Smooth muscle cell (in vitro differentiated cells): ENCODE measurements around the gene KRT78. TPM values are rescaled to one million over a fixed set of nuclear protein-coding genes. Genes with fewer than 3 reads are reported as not detected.

Experiments used
- DNase-seq: peaks from one replicate; lab custom pipeline; 2025; ENCODE audit not compliant: unreplicated experiment; lab: John Stamatoyannopoulos, UW
- H2AFZ ChIP-seq: fragments of 200-600 bp; sonication (generic); 2 replicates; pipeline ENCODE4 v1.6.0; 2016; ENCODE audit warnings: antibody characterized with exemption, low read depth, mild to moderate bottlenecking
- H3F3A ChIP-seq: fragments of 200-600 bp; sonication (generic); 2 replicates; pipeline ENCODE4 v1.6.0; 2017; ENCODE audit warnings: antibody characterized with exemption, low read depth
- H3K27ac ChIP-seq: fragments of 200-600 bp; sonication (generic); 2 replicates; pipeline ENCODE4 v1.5.1; 2016; ENCODE audit warnings: low read depth, mild to moderate bottlenecking
- H3K27me3 ChIP-seq: fragments of 200-600 bp; sonication (generic); 2 replicates; pipeline ENCODE4 v1.6.1; 2016; ENCODE audit warnings: low read depth, mild to moderate bottlenecking
- H3K36me3 ChIP-seq: fragments of 200-600 bp; sonication (generic); 2 replicates; pipeline ENCODE4 v1.5.1; 2016; ENCODE audit warnings: low read depth
- H3K4me1 ChIP-seq: fragments of 200-600 bp; sonication (generic); 2 replicates; pipeline ENCODE4 v1.5.1; 2016; ENCODE audit warnings: low read depth
- H3K4me2 ChIP-seq: fragments of 200-600 bp; sonication (generic); 2 replicates; pipeline ENCODE4 v1.6.0; 2016; ENCODE audit warnings: mild to moderate bottlenecking
- H3K4me3 ChIP-seq: fragments of 200-600 bp; sonication (generic); 2 replicates; pipeline ENCODE4 v1.5.1; 2016; ENCODE audit warnings: mild to moderate bottlenecking
- H3K79me2 ChIP-seq: fragments of 200-600 bp; sonication (generic); 2 replicates; pipeline ENCODE4 v1.6.0; 2016; ENCODE audit warnings: low read depth, mild to moderate bottlenecking
- H3K9ac ChIP-seq: fragments of 200-600 bp; sonication (generic); 2 replicates; pipeline ENCODE4 v1.6.0; 2016; ENCODE audit warnings: low read depth
- H3K9me3 ChIP-seq: fragments of 200-600 bp; sonication (generic); replicated peaks from 2 replicates; pipeline ENCODE4 v1.5.1; 2016; ENCODE audit warnings: low read depth
- H4K20me1 ChIP-seq: fragments of 200-600 bp; sonication (generic); 2 replicates; pipeline ENCODE4 v1.6.0; 2016; ENCODE audit warnings: low read depth
- WGBS: methylation state at CpG from one replicate; pipeline ENCODE4 v1.1.7; 2016; ENCODE audit warnings: low lambda C conversion rate; 5-methylcytosine and 5-hydroxymethylcytosine counted together
- polyA plus RNA-seq: library from polyadenylated mRNA; unstranded; fragments of >200 nt; fragmentation: Nextera tagmentation; extraction: Ambion mirVana; gene quantifications from 2 replicates; pipeline ENCODE4 v1.2.1, GENCODE V29; 2016
- total RNA-seq: library from RNA; depleted of rRNA; stranded (reverse); fragments of >200 nt; gene quantifications from 2 replicates; pipeline ENCODE4 v1.2.3, GENCODE V29; 2014
- TF ChIP-seq, protein P1 (sequence below): fragments of 200-600 bp; sonication (generic); IDR thresholded peaks from 2 replicates; pipeline ENCODE4 v1.5.1; 2017; ENCODE audit warnings: borderline replicate concordance, mild to moderate bottlenecking, antibody characterized with exemption; ENCODE audit not compliant: insufficient read depth, poor library complexity, severe bottlenecking

The KRT78 gene
- total and polyA plus RNA-seq, 2 experiments from 2014 or later = 1.6 to 2.7 TPM

DNA sequence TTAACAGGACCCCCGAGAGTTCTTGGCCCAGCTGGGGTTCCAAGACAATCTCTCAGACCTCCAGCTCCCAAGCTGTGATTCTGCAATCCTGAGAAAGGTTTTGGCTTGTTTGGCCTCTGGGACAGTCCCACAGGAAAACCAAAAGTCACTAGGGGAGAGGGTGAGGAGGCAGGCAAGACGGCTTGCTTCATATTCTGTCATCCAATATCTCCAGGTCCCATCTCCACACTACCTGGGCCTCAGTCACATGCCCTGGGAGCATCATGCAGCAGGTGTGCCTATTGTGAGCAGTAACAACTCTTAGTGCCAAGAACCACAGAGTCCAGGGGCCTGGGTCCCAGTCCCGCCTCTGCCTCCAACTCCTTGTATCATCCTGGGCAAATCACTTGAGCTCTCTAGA is 16.3 kb downstream of the KRT78 start:
- H2AFZ ChIP-seq = no peak overlapping the region
- peaks cover 12% of the 10 kb centered on the region for H3F3A ChIP-seq
- no peaks in the 10 kb centered on the region for H3K9me3 ChIP-seq
- H3K4me3 ChIP-seq = no peak overlapping the region
- no peaks in the 10 kb centered on the region for H3K79me2 ChIP-seq
- H3K36me3 ChIP-seq = no peaks in the 10 kb centered on the region
- no peak overlapping the region for H3K9ac ChIP-seq
- no peak overlapping the region for H3K4me2 ChIP-seq
- H3K27me3 ChIP-seq = no peaks in the 10 kb centered on the region
- peaks cover 18% of the 10 kb centered on the region for H3K4me1 ChIP-seq
- no peaks in the 10 kb centered on the region for H4K20me1 ChIP-seq
- 84% methylated on average over 3 of the region's 3 CpGs for WGBS
- H3K27ac ChIP-seq = no peak overlapping the region
- DNase-seq = no peak
- TF ChIP-seq, protein P1, sequence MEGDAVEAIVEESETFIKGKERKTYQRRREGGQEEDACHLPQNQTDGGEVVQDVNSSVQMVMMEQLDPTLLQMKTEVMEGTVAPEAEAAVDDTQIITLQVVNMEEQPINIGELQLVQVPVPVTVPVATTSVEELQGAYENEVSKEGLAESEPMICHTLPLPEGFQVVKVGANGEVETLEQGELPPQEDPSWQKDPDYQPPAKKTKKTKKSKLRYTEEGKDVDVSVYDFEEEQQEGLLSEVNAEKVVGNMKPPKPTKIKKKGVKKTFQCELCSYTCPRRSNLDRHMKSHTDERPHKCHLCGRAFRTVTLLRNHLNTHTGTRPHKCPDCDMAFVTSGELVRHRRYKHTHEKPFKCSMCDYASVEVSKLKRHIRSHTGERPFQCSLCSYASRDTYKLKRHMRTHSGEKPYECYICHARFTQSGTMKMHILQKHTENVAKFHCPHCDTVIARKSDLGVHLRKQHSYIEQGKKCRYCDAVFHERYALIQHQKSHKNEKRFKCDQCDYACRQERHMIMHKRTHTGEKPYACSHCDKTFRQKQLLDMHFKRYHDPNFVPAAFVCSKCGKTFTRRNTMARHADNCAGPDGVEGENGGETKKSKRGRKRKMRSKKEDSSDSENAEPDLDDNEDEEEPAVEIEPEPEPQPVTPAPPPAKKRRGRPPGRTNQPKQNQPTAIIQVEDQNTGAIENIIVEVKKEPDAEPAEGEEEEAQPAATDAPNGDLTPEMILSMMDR = no peak

DNA sequence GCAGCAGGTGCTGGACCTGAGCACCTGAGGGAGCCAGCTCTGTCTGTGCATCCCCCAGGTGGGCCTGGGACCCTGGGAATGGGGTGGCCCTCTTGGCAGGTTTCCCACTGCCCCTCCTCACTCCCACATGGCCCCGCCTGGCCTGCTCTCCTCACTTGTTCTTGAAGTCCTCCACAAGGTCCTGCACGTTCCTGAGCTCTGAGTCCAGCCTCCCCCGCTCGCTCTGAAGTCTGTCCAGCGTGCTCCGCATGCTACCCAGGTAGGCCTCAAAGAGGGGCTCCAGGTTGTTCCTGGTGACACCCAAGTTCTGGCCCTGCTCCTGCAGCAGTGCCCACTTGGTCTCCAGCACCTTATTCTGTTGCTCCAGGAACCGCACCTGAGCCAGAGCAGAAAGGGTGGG is 17.5 kb downstream of the KRT78 start:
- Histone ChIP-seq H3K4me2 (no peak overlapping the region), H2AFZ (no peak overlapping the region), H3K4me3 (no peak overlapping the region), H3K4me1 (peaks cover 7% of the 10 kb centered on the region), H3K79me2 (no peaks in the 10 kb centered on the region), H3F3A (peaks cover 7% of the 10 kb centered on the region), H3K9me3 (no peaks in the 10 kb centered on the region), H4K20me1 (no peaks in the 10 kb centered on the region), H3K9ac (no peak overlapping the region), H3K27me3 (no peaks in the 10 kb centered on the region), H3K27ac (no peak overlapping the region), H3K36me3 (no peaks in the 10 kb centered on the region)
- 82% methylated on average over 7 of the region's 7 CpGs for WGBS
- TF ChIP-seq, protein P1 = no peak
- no peak for DNase-seq

DNA sequence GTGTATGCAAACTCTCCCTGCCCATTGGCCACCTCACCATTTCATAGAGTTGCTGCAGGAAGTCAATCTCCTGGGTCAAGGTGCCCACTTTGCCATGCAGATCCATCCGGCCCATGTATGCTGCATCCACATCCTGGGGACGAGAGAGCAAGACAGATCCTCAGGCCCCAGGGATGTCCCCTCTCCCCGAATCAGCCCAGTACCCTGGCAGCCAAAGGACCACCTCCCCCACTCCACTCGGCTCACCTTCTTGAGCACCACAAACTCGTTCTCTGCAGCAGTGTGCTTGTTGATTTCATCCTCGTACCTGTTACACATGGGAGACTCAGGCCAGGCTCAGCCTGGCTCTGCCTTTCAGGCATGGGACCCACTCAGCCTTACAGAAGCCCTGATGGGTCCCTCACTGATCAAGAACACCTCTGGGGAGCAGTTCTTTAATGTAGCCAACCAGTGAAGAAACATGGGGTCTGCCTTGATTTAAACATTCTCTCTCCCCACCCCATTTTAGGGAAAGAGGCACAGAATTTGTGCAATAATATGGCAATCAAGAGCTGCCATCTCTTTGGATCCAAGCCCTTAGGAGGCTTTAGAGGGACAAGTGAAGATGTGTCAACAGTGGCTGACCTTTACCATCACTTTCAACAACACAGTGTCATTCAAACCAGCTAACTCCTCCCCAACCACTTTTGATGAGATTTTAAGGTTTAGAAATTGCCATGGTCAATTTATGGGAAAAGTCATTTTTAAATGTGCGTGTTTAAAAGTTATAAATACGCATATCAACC is 18.6 kb downstream of the KRT78 start:
- H4K20me1 ChIP-seq = no peaks in the 10 kb centered on the region
- no peak overlapping the region for H3K4me3 ChIP-seq
- no peaks in the 10 kb centered on the region for H3K79me2 ChIP-seq
- 89% methylated on average over 8 of the region's 8 CpGs for WGBS
- H3K9ac ChIP-seq = no peak overlapping the region
- H3K4me2 ChIP-seq = no peak overlapping the region
- H3K9me3 ChIP-seq = no peaks in the 10 kb centered on the region
- no peak overlapping the region for H3K27ac ChIP-seq
- TF ChIP-seq, protein P1 = no peak
- H2AFZ ChIP-seq = no peak overlapping the region
- peaks cover 6% of the 10 kb centered on the region for H3K4me1 ChIP-seq
- DNase-seq = no peak
- no peaks in the 10 kb centered on the region for H3K27me3 ChIP-seq
- no peaks in the 10 kb centered on the region for H3K36me3 ChIP-seq
- H3F3A ChIP-seq = peaks cover 7% of the 10 kb centered on the region

DNA sequence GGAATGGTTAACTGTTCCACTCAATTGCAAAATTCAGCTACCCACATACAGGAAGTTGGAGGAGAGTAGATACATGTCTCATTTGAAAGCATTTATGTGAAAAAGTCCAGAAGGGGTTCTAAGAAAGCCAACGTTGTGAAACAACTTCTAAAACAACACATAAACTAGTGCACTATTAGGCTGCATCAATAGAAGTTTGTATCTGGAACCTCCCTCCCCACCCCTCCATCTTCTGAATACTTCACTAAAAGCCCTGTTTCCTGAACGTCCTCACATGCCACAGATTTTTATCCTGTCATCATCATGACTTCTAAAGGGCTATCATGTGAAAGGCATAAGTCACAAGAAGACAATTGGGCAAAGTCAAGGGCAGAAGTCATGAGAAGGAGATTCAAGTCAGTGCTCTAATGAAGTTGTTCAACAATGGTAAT is 20.2 kb downstream of the KRT78 start:
- WGBS = 17% methylated on average over 2 of the region's 2 CpGs
- Histone ChIP-seq H3K9me3 (no peaks in the 10 kb centered on the region), H2AFZ (no peak overlapping the region), H3K4me3 (no peak overlapping the region), H3K27me3 (no peaks in the 10 kb centered on the region), H3K9ac (no peak overlapping the region), H3K4me1 (peaks cover 6% of the 10 kb centered on the region), H3F3A (peaks cover 7% of the 10 kb centered on the region), H3K79me2 (no peaks in the 10 kb centered on the region), H3K4me2 (peak overlapping the region; percentile 53), H3K36me3 (no peaks in the 10 kb centered on the region), H4K20me1 (no peaks in the 10 kb centered on the region), H3K27ac (peak overlapping the region; percentile 76)
- TF ChIP-seq, protein P1 = no peak
- no peak for DNase-seq
